Measurements from ENCODE around the gene PRR5.

Gene PRR5

GRCh38 chr22:44706488-44706887 is 4.5 kb downstream of the PRR5 start:
- no peak for DNase-seq (ENCODE audit: low read depth)
- in situ Hi-C loops (cut with HindIII; ENCODE audit: low sequenced_read_pairs) = no loop called here
- TF ChIP-seq CTCF (IDR thresholded peaks at IDR 0.05; ENCODE audit: low read depth, low read length, missing control alignments) = no peak
- H3K4me3 ChIP-seq (ENCODE audit: low read depth, low read length) = no peak overlapping the region

GRCh38 chr22:44707178-44707577 is 5.2 kb downstream of the PRR5 start:
- in situ Hi-C loops (cut with HindIII; ENCODE audit: low sequenced_read_pairs) = no loop called here
- no peak for DNase-seq (ENCODE audit: low read depth)
- no peak for TF ChIP-seq CTCF (IDR thresholded peaks at IDR 0.05; ENCODE audit: low read depth, low read length, missing control alignments)
- no peak overlapping the region for H3K4me3 ChIP-seq (ENCODE audit: low read depth, low read length)

- H3K4me3 ChIP-seq (ENCODE audit: low read depth, low read length) = no peak overlapping the region
- DNase-seq (ENCODE audit: low read depth) = no peak
- no peak for TF ChIP-seq CTCF (IDR thresholded peaks at IDR 0.05; ENCODE audit: low read depth, low read length, missing control alignments)
- in situ Hi-C loops (cut with HindIII; ENCODE audit: low sequenced_read_pairs) = no loop called here
Measured at GRCh38 chr22:44707752-44708151, 5.7 kb downstream of the PRR5 start.

GRCh38 chr22:44709881-44710392 is 7.9 kb downstream of the PRR5 start:
- TF ChIP-seq CTCF (IDR thresholded peaks at IDR 0.05; ENCODE audit: low read depth, low read length, missing control alignments) = no peak
- in situ Hi-C loops (cut with HindIII; ENCODE audit: low sequenced_read_pairs) = no loop called here
- DNase-seq (ENCODE audit: low read depth) = no peak
- no peak overlapping the region for H3K4me3 ChIP-seq (ENCODE audit: low read depth, low read length)

- no peak for TF ChIP-seq CTCF (IDR thresholded peaks at IDR 0.05; ENCODE audit: low read depth, low read length, missing control alignments)
- DNase-seq (ENCODE audit: low read depth) = no peak
- in situ Hi-C loops (cut with HindIII; ENCODE audit: low sequenced_read_pairs) = no loop called here
- H3K4me3 ChIP-seq (ENCODE audit: low read depth, low read length) = no peak overlapping the region
Measured at GRCh38 chr22:44710474-44711240, 8.7 kb downstream of the PRR5 start.

GRCh38 chr22:44711241-44711560 is 9.2 kb downstream of the PRR5 start:
- in situ Hi-C loops (cut with HindIII; ENCODE audit: low sequenced_read_pairs) = no loop called here
- no peak for DNase-seq (ENCODE audit: low read depth)
- no peak for TF ChIP-seq CTCF (IDR thresholded peaks at IDR 0.05; ENCODE audit: low read depth, low read length, missing control alignments)
- H3K4me3 ChIP-seq (ENCODE audit: low read depth, low read length) = no peak overlapping the region

Data from astrocyte of the cerebellum (primary cell).